GM12878 (cell line): ENCODE measurements around the gene SEPTIN5.

Experiments used
- CHD4 ChIP-seq: fragments of 200-600 bp; sonication (generic); IDR thresholded peaks from 2 replicates; pipeline ENCODE4 v1.6.1; 2016; ENCODE audit warnings: mild to moderate bottlenecking
- MAX ChIP-seq: IDR thresholded peaks from 2 replicates; pipeline ENCODE4 v1.6.1; 2012; ENCODE audit warnings: low read depth, low read length, improper control_type of control experiment
- POLR2A ChIP-seq: IDR thresholded peaks from 2 replicates; pipeline ENCODE4 v1.6.1; 2011; ENCODE audit warnings: low read depth, mild to moderate bottlenecking, low read length
- SKIL ChIP-seq: fragments of 450-650 bp; IDR thresholded peaks from 2 replicates; pipeline ENCODE4 v1.6.1; 2017; ENCODE audit warnings: mild to moderate bottlenecking, low read depth, inconsistent platforms; ENCODE audit not compliant: poor library complexity, severe bottlenecking
- ZNF384 ChIP-seq: IDR thresholded peaks from 2 replicates; pipeline ENCODE4 v1.6.1; 2012; ENCODE audit warnings: low read depth, mild to moderate bottlenecking, low read length, improper control_type of control experiment, borderline replicate concordance

- TF ChIP-seq POLR2A: no peak
- TF ChIP-seq ZNF384: no peak
- TF ChIP-seq CHD4: no peak
- no peak for TF ChIP-seq MAX
- no peak for TF ChIP-seq SKIL
Observed at GRCh38 chr22:19687561-19688300, 26.6 kb upstream of the SEPTIN5 start.
